Measurements from ENCODE around the gene ADAMTS8. TPM values are rescaled to one million over a fixed set of nuclear protein-coding genes. Genes with fewer than 3 reads are reported as not detected.

Gene ADAMTS8
- total RNA-seq = 1 to 10 TPM; 1.2 to 7.3 (median 4.6) TPM

GRCh38 chr11:130428316-130429119 lies at the start of gene ADAMTS8:
TSS of gene ADAMTS8 (minus strand) at chr11:130428609. CDS start at chr11:130428286, 323 bp downstream.
- DNase-seq = no peak
- no peak for TF ChIP-seq POLR2A (IDR thresholded peaks at IDR 0.05)
- TF ChIP-seq CTCF (IDR thresholded peaks at IDR 0.05) = no peak
- intact Hi-C loops (cut with DNase I; ENCODE audit: low total_unique reads) = no loop called here
- Histone ChIP-seq H3K4me1 (no peaks in the 10 kb centered on the region), H3K9me3 (no peaks in the 10 kb centered on the region), H3K27ac (no peak within 1 kb of the TSS), H3K4me3 (peak within 1 kb of the TSS; percentile 25 to 49), H3K36me3 (no peaks in the 10 kb centered on the region), H3K27me3 (no peaks in the 10 kb centered on the region)

- intact Hi-C loops (cut with DNase I; ENCODE audit: low total_unique reads) = no loop called here
- no peak for DNase-seq
These were observed 49.3 kb upstream of the ADAMTS8 start for GRCh38 chr11:130477586-130478203.

GRCh38 chr11:130476922-130477491 lies 48.6 kb upstream of the ADAMTS8 start:
- H3K9me3 ChIP-seq = no peaks in the 10 kb centered on the region
- no peak overlapping the region for H3K4me3 ChIP-seq
- TF ChIP-seq POLR2A (IDR thresholded peaks at IDR 0.05) (no peak), CTCF (IDR thresholded peaks at IDR 0.05) (no peak)
- no peak for DNase-seq
- H3K27me3 ChIP-seq = no peaks in the 10 kb centered on the region
- no peaks in the 10 kb centered on the region for H3K36me3 ChIP-seq
- H3K27ac ChIP-seq = peak overlapping the region; percentile 58 to 71
- intact Hi-C loops (cut with DNase I; ENCODE audit: low total_unique reads) = no loop called here
- H3K4me1 ChIP-seq = peaks cover 13 to 18% of the 10 kb centered on the region in 2 donors

More at GRCh38 chr11:130477586-130478203, 49.3 kb upstream of the ADAMTS8 start:
- Histone ChIP-seq H3K4me1 (peaks cover 13 to 18% of the 10 kb centered on the region in 2 donors), H3K27ac (peak overlapping the region; percentile 58 to 71), H3K4me3 (no peak overlapping the region), H3K9me3 (no peaks in the 10 kb centered on the region), H3K27me3 (no peaks in the 10 kb centered on the region), H3K36me3 (no peaks in the 10 kb centered on the region)
- TF ChIP-seq POLR2A (IDR thresholded peaks at IDR 0.05) = no peak
- no peak for TF ChIP-seq CTCF (IDR thresholded peaks at IDR 0.05)

GRCh38 chr11:130476200-130476921 lies 48.0 kb upstream of the ADAMTS8 start:
- Histone ChIP-seq H3K4me3 (no peak overlapping the region), H3K27ac (peak overlapping the region; percentile 58 to 71), H3K4me1 (peaks cover 13 to 18% of the 10 kb centered on the region in 2 donors), H3K36me3 (no peaks in the 10 kb centered on the region), H3K27me3 (no peaks in the 10 kb centered on the region), H3K9me3 (no peaks in the 10 kb centered on the region)
- TF ChIP-seq CTCF (IDR thresholded peaks at IDR 0.05) (no peak), POLR2A (IDR thresholded peaks at IDR 0.05) (no peak)
- DNase-seq = no peak
- intact Hi-C loops (cut with DNase I; ENCODE audit: low total_unique reads) = no loop called here
